PFSK-1 (cell line): ENCODE data around the gene FKBP2.

Source experiments
- POLR2AphosphoS5 ChIP-seq: IDR thresholded peaks from 2 replicates; pipeline ENCODE4 v1.6.1; 2012; ENCODE audit warnings: low read depth, mild to moderate bottlenecking, control low read depth, low read length, moderate library complexity
- REST ChIP-seq, 2 experiments: IDR thresholded peaks; 2 replicates each; pipeline versions ENCODE4 v1.6.1 to v1.8.0; 2011 to 2012; ENCODE audit warnings: low read depth in 2 of 2, low read length in 2 of 2, control low read depth in 1 of 2, inconsistent platforms in 1 of 2, mild to moderate bottlenecking in 1 of 2, moderate library complexity in 1 of 2; ENCODE audit not compliant: insufficient read depth in 1 of 2
- SIN3A ChIP-seq: IDR thresholded peaks from 2 replicates; pipeline ENCODE4 v1.6.1; 2012; ENCODE audit warnings: mild to moderate bottlenecking, low read length, moderate library complexity, borderline replicate concordance; ENCODE audit not compliant: insufficient read depth
- TAF1 ChIP-seq: IDR thresholded peaks from 2 replicates; pipeline ENCODE4 v1.6.1; 2012; ENCODE audit warnings: low read length, control low read depth, borderline replicate concordance; ENCODE audit not compliant: insufficient read depth

- no peak for TF ChIP-seq TAF1
- TF ChIP-seq SIN3A, result no peak
- no peak for TF ChIP-seq POLR2AphosphoS5
- TF ChIP-seq REST (IDR thresholded peaks at IDR 0.05; ENCODE audit: insufficient read depth in 1 of 2, low read depth in 2 of 2, low read length in 2 of 2), result no peak
These were observed 41.3 kb downstream of the FKBP2 start for GRCh38 chr11:64281957-64282770.
